ENCODE results near the gene ADAP1. TPM values are rescaled to one million over a fixed set of nuclear protein-coding genes. Genes with fewer than 3 reads are reported as not detected.
"Not testable (repeated sequence)": the region's sequence is repeated elsewhere in the genome, so short reads cannot be mapped to it uniquely, and the experiment has no call there.

Gene ADAP1
- total RNA-seq, 4 donors from 2014 or later = 41.9 to 94.2 (median 78.3) TPM

DNA sequence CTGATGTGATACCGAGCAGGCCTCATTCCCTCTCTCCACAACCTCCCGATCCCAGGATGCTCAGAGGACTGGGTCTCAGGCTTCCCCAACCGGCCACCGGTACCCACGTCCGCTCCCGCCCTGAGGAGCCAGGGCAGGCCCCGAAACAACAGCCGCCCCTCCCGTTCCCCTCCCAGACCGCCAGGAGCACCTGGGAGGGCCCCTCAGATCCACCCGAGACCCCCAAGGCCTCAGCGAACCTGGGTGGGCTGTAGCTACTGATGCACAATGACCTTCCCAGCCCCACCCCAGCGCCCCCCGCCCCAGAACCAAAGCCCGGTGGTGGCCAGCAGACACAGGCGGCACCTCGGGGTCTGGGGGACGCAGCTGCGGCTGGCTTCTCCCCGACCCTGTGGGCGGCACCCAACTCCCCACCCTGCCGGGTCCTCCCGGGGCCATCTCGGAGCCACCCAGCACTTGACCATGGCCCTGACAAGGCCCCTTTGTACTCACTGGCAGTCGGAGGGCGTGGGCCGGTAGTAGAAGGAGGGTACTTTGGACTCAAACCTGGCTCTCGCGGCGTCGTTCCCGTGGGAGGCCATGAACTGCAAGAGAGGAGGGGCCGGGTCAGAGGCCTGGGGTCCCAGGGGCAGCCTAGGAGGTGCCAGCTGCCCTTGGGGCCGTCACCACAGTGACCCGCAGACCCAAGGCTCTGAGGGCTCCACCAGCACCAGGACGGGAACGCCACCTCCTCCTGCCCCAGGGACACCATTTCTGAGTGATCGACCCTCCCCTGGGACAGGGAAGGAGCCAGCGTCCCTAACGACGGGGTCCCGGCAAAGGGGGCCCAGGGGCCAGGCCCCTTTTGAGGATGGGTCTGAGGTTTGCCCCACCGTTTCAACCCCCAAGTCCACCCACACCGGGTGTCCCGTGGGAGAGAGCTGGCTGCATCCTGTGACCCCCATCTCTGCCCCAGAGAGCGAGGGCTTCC is 28.1 kb downstream of the ADAP1 start:
- intact Hi-C loops (cut with DNase I) = no loop called here
- no peak for DNase-seq (ENCODE audit: extremely low spot score)
- TF ChIP-seq POLR2A (IDR thresholded peaks at IDR 0.05; ENCODE audit: low read depth) (no peak), POLR2AphosphoS5 (IDR thresholded peaks at IDR 0.05) (no peak), EP300 (IDR thresholded peaks at IDR 0.05) (no peak)
- TF ChIP-seq, protein P1, sequence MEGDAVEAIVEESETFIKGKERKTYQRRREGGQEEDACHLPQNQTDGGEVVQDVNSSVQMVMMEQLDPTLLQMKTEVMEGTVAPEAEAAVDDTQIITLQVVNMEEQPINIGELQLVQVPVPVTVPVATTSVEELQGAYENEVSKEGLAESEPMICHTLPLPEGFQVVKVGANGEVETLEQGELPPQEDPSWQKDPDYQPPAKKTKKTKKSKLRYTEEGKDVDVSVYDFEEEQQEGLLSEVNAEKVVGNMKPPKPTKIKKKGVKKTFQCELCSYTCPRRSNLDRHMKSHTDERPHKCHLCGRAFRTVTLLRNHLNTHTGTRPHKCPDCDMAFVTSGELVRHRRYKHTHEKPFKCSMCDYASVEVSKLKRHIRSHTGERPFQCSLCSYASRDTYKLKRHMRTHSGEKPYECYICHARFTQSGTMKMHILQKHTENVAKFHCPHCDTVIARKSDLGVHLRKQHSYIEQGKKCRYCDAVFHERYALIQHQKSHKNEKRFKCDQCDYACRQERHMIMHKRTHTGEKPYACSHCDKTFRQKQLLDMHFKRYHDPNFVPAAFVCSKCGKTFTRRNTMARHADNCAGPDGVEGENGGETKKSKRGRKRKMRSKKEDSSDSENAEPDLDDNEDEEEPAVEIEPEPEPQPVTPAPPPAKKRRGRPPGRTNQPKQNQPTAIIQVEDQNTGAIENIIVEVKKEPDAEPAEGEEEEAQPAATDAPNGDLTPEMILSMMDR (IDR thresholded peaks at IDR 0.05) = no peak
- Histone ChIP-seq H3K36me3 (peaks cover 0 to 26% (median 5%) of the 10 kb centered on the region in 4 donors), H3K4me1 (peaks cover 13 to 70% (median 49%) of the 10 kb centered on the region in 4 donors), H3K9me3 (no peaks in the 10 kb centered on the region), H3K27me3 (no peaks in the 10 kb centered on the region), H3K4me3 (no peak overlapping the region), H3K27ac (replicated peaks in 1 of 4) (peak overlapping the region; percentile 51 to 74 (median 62))
- 77% methylated on average over 29 of the region's 47 CpGs for WGBS

DNA sequence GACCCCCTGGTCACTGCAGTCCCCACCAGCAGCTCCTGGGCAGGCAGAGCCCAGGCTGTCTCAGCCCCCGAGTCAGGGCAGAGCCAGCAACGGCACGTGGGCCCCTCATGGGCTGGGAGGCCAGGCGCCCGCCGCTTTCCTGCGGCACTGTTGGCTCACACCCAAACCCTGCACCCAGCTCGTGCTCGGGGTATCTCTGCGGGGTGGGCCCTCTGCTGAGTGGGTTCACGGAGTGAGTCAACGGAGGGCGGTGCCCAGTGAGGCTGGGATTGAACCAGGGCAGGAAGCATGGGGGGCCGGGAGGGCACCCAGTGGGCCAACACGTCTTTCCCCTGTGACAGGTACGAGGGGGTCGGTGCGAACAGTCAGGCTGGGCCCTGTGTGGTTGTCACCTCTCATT is 28.9 kb downstream of the ADAP1 start:
- peaks cover 0 to 27% (median 7%) of the 10 kb centered on the region in 4 donors for H3K36me3 ChIP-seq
- DNase-seq (ENCODE audit: extremely low spot score) = no peak
- no peaks in the 10 kb centered on the region for H3K27me3 ChIP-seq
- peak overlapping the region; percentile 51 to 74 (median 62) for H3K27ac ChIP-seq (replicated peaks in 1 of 4)
- intact Hi-C loops (cut with DNase I) = no loop called here
- WGBS = 88% methylated on average over 8 of the region's 18 CpGs
- no peak overlapping the region for H3K4me3 ChIP-seq
- no peaks in the 10 kb centered on the region for H3K9me3 ChIP-seq
- H3K4me1 ChIP-seq = peaks cover 13 to 70% (median 49%) of the 10 kb centered on the region in 4 donors
- TF ChIP-seq POLR2A (IDR thresholded peaks at IDR 0.05; ENCODE audit: low read depth) = no peak
- no peak for TF ChIP-seq POLR2AphosphoS5 (IDR thresholded peaks at IDR 0.05)
- TF ChIP-seq, protein P1 (IDR thresholded peaks at IDR 0.05) = no peak

DNA sequence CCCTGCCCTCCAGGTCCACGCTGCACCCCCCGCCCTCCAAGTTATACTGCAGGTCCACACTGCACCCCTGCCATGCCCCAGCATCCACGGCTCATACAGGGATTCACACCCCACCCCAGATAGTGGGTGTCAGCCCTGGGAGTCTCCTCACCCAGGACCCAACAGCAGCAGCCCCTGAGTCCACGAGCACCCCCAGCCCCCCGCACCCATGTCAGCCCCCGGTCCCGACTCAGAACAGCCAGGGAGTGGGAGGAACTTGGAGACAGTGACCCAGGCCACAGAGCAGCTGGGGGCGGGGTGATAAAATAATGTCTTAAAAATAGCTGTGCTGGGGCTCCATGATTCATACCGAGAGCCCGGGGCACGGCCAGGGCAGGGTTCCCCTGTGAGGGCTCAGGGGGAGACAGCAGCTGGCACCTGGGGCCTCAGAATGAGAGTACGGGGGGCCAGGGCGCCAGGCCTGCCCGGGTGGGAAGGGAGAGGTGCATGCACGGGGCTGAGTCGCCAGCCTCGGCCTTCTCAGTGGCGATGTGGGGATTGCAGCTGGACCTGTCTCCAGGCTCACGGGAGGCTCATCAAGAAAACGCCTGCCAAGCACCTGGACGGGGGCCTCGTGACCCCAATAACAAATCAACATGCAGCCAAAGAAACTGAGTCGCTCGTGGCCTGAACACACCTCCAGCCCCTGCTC is 29.8 kb downstream of the ADAP1 start:
- no peak for DNase-seq (ENCODE audit: extremely low spot score)
- peak overlapping the region in 2 of 4 donors; percentile 21 to 74 for H3K27ac ChIP-seq (replicated peaks in 1 of 4)
- H3K4me3 ChIP-seq = no peak overlapping the region
- H3K36me3 ChIP-seq = peaks cover 0 to 27% (median 7%) of the 10 kb centered on the region in 4 donors
- H3K4me1 ChIP-seq = peaks cover 13 to 70% (median 49%) of the 10 kb centered on the region in 4 donors
- intact Hi-C loops (cut with DNase I) = no loop called here
- TF ChIP-seq, protein P1 (IDR thresholded peaks at IDR 0.05) = no peak
- TF ChIP-seq POLR2A (IDR thresholded peaks at IDR 0.05; ENCODE audit: low read depth) (no peak), POLR2AphosphoS5 (IDR thresholded peaks at IDR 0.05) (no peak), EP300 (IDR thresholded peaks at IDR 0.05) (no peak)
- WGBS = 51% methylated on average over 13 of the region's 24 CpGs
- H3K27me3 ChIP-seq = no peaks in the 10 kb centered on the region
- no peaks in the 10 kb centered on the region for H3K9me3 ChIP-seq

DNA sequence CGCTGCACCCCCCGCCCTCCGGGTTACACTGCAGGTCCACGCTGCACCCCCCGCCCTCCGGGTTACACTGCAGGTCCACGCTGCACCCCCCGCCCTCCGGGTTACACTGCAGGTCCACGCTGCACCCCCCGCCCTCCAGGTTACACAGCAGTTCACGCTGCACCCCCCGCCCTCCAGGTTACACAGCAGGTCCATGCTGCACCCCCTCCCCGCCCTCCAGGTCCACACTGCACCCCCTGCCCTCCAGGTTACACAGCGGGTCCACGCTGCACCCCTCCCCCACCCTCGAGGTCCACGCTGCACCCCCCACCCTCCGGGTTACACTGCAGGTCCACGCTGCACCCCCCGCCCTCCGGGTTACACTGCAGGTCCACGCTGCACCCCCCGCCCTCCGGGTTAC is 30.4 kb downstream of the ADAP1 start:
- H3K27ac ChIP-seq (replicated peaks in 1 of 4); H3K9me3 ChIP-seq; DNase-seq (ENCODE audit: extremely low spot score); H3K27me3 ChIP-seq; H3K4me3 ChIP-seq; intact Hi-C loops (cut with DNase I): not testable (repeated sequence)
- peaks cover 13 to 68% (median 49%) of the 10 kb centered on the region in 4 donors for H3K4me1 ChIP-seq
- H3K36me3 ChIP-seq = peaks cover 0 to 31% (median 8%) of the 10 kb centered on the region in 4 donors
- 87% methylated on average over 3 of the region's 25 CpGs for WGBS
